Activated naive CD4-positive, alpha-beta T cell treated with anti-CD3 and anti-CD28 coated beads, Interleukin-2, amount 10 ng/mL, durations not matched to agents 7 days and 5 days (primary cell): ENCODE results near the gene CAMTA1.

Experiments
- CTCF ChIA-PET: fragments of 350-600 bp; sonication (Branson Sonifier 250); formaldehyde crosslinking; loops from one replicate; lab custom pipeline; 2021; ENCODE audit warnings: antibody characterized with exemption; lab: Charles Lee
- DNase-seq: peaks from one replicate; pipeline ENCODE4 v3.0.0-alpha.2; 2020
- H3K27ac Mint-ChIP-seq: one replicate; pipeline ENCODE4 v1.8.0; 2021; ENCODE audit warnings: mild to moderate bottlenecking, moderate library complexity, mixed read lengths
- H3K27me3 Mint-ChIP-seq: one replicate; pipeline ENCODE4 v1.8.0; 2021; ENCODE audit warnings: mild to moderate bottlenecking, mixed read lengths
- H3K36me3 Mint-ChIP-seq: one replicate; pipeline ENCODE4 v1.8.0; 2021; ENCODE audit warnings: mixed read lengths
- H3K4me1 Mint-ChIP-seq: one replicate; pipeline ENCODE4 v1.8.0; 2021; ENCODE audit warnings: mixed read lengths
- H3K4me3 Mint-ChIP-seq: one replicate; pipeline ENCODE4 v1.8.0; 2021; ENCODE audit warnings: mild to moderate bottlenecking, moderate library complexity, mixed read lengths
- H3K9me3 Mint-ChIP-seq: one replicate; pipeline ENCODE4 v1.8.0; 2021; ENCODE audit warnings: mixed read lengths

CAMTA1 gene

GRCh38 chr1:7172804-7173203 lies 387.6 kb downstream of the CAMTA1 start:
- CTCF ChIA-PET, result no interaction called here
- Mint-ChIP-seq H3K9me3 (peaks cover 12% of the 10 kb centered on the region), H3K36me3 (no peaks in the 10 kb centered on the region), H3K27me3 (peaks cover 19% of the 10 kb centered on the region), H3K4me3 (no peak overlapping the region), H3K4me1 (no peaks in the 10 kb centered on the region), H3K27ac (no peak overlapping the region)
- DNase-seq, result no peak

- DNase-seq, result no peak
- Mint-ChIP-seq H3K27ac (no peak overlapping the region), H3K27me3 (peaks cover 17% of the 10 kb centered on the region), H3K9me3 (peaks cover 18% of the 10 kb centered on the region), H3K4me3 (no peak overlapping the region), H3K4me1 (no peaks in the 10 kb centered on the region), H3K36me3 (no peaks in the 10 kb centered on the region)
- CTCF ChIA-PET, result no interaction called here
Observed at GRCh38 chr1:7174561-7174960, 389.3 kb downstream of the CAMTA1 start.

- no peak for DNase-seq
- no peak overlapping the region for H3K4me3 Mint-ChIP-seq
- H3K9me3 Mint-ChIP-seq, result peaks cover 18% of the 10 kb centered on the region
- CTCF ChIA-PET, result no interaction called here
- H3K27me3 Mint-ChIP-seq, result peaks cover 13% of the 10 kb centered on the region
- H3K36me3 Mint-ChIP-seq, result no peaks in the 10 kb centered on the region
- H3K27ac Mint-ChIP-seq, result no peak overlapping the region
- H3K4me1 Mint-ChIP-seq, result no peaks in the 10 kb centered on the region
Observed at GRCh38 chr1:7174980-7175906, 390.0 kb downstream of the CAMTA1 start.

- Mint-ChIP-seq H3K27ac (no peak overlapping the region), H3K36me3 (no peaks in the 10 kb centered on the region), H3K4me1 (no peaks in the 10 kb centered on the region), H3K4me3 (no peak overlapping the region), H3K9me3 (peaks cover 18% of the 10 kb centered on the region), H3K27me3 (peaks cover 9% of the 10 kb centered on the region)
- CTCF ChIA-PET, result no interaction called here
- no peak for DNase-seq
Observed at GRCh38 chr1:7177021-7177420, 391.8 kb downstream of the CAMTA1 start.

- Mint-ChIP-seq H3K36me3 (no peaks in the 10 kb centered on the region), H3K27ac (no peak overlapping the region), H3K4me1 (no peaks in the 10 kb centered on the region), H3K4me3 (no peak overlapping the region), H3K27me3 (peaks cover 5% of the 10 kb centered on the region), H3K9me3 (peaks cover 18% of the 10 kb centered on the region)
- DNase-seq, result no peak
- CTCF ChIA-PET, result no interaction called here
Observed at GRCh38 chr1:7177438-7178146, 392.3 kb downstream of the CAMTA1 start.

- DNase-seq, result no peak
- Mint-ChIP-seq H3K36me3 (no peaks in the 10 kb centered on the region), H3K4me3 (no peak overlapping the region), H3K9me3 (peaks cover 18% of the 10 kb centered on the region), H3K27ac (no peak overlapping the region), H3K4me1 (no peaks in the 10 kb centered on the region), H3K27me3 (no peaks in the 10 kb centered on the region)
- CTCF ChIA-PET, result no interaction called here
Observed at GRCh38 chr1:7178336-7178735, 393.1 kb downstream of the CAMTA1 start.

GRCh38 chr1:7178741-7179140 lies 393.5 kb downstream of the CAMTA1 start:
- Mint-ChIP-seq H3K4me3 (no peak overlapping the region), H3K36me3 (no peaks in the 10 kb centered on the region), H3K27me3 (no peaks in the 10 kb centered on the region), H3K4me1 (no peaks in the 10 kb centered on the region), H3K27ac (no peak overlapping the region), H3K9me3 (peaks cover 18% of the 10 kb centered on the region)
- CTCF ChIA-PET, result no interaction called here
- no peak for DNase-seq

GRCh38 chr1:7185721-7186120 lies 400.5 kb downstream of the CAMTA1 start:
- H3K27ac Mint-ChIP-seq, result no peak overlapping the region
- no peak overlapping the region for H3K4me3 Mint-ChIP-seq
- no peaks in the 10 kb centered on the region for H3K36me3 Mint-ChIP-seq
- H3K4me1 Mint-ChIP-seq, result no peaks in the 10 kb centered on the region
- H3K9me3 Mint-ChIP-seq, result no peaks in the 10 kb centered on the region
- DNase-seq, result no peak
- H3K27me3 Mint-ChIP-seq, result peaks cover 4% of the 10 kb centered on the region
- CTCF ChIA-PET, result no interaction called here

GRCh38 chr1:7186382-7187111 lies 401.3 kb downstream of the CAMTA1 start:
- Mint-ChIP-seq H3K9me3 (no peaks in the 10 kb centered on the region), H3K27me3 (peaks cover 4% of the 10 kb centered on the region), H3K36me3 (no peaks in the 10 kb centered on the region), H3K27ac (no peak overlapping the region), H3K4me3 (no peak overlapping the region), H3K4me1 (no peaks in the 10 kb centered on the region)
- CTCF ChIA-PET, result no interaction called here
- DNase-seq, result no peak

GRCh38 chr1:7187112-7187493 lies 401.8 kb downstream of the CAMTA1 start:
- Mint-ChIP-seq H3K27ac (no peak overlapping the region), H3K4me3 (no peak overlapping the region), H3K27me3 (peaks cover 5% of the 10 kb centered on the region), H3K4me1 (no peaks in the 10 kb centered on the region), H3K9me3 (no peaks in the 10 kb centered on the region), H3K36me3 (no peaks in the 10 kb centered on the region)
- CTCF ChIA-PET, result no interaction called here
- DNase-seq, result no peak

- no peak for DNase-seq
- peaks cover 9% of the 10 kb centered on the region for H3K27me3 Mint-ChIP-seq
- no peaks in the 10 kb centered on the region for H3K36me3 Mint-ChIP-seq
- H3K4me3 Mint-ChIP-seq, result no peak overlapping the region
- CTCF ChIA-PET, result no interaction called here
- no peak overlapping the region for H3K27ac Mint-ChIP-seq
- no peaks in the 10 kb centered on the region for H3K4me1 Mint-ChIP-seq
- H3K9me3 Mint-ChIP-seq, result no peaks in the 10 kb centered on the region
Observed at GRCh38 chr1:7190261-7190660, 405.0 kb downstream of the CAMTA1 start.

- Mint-ChIP-seq H3K27me3 (peaks cover 9% of the 10 kb centered on the region), H3K4me1 (no peaks in the 10 kb centered on the region), H3K27ac (no peak overlapping the region), H3K36me3 (no peaks in the 10 kb centered on the region), H3K4me3 (no peak overlapping the region), H3K9me3 (no peaks in the 10 kb centered on the region)
- CTCF ChIA-PET, result no interaction called here
- DNase-seq, result no peak
Observed at GRCh38 chr1:7192453-7192852, 407.2 kb downstream of the CAMTA1 start.

- no peaks in the 10 kb centered on the region for H3K9me3 Mint-ChIP-seq
- peaks cover 9% of the 10 kb centered on the region for H3K27me3 Mint-ChIP-seq
- H3K4me1 Mint-ChIP-seq, result no peaks in the 10 kb centered on the region
- no peak overlapping the region for H3K4me3 Mint-ChIP-seq
- no peaks in the 10 kb centered on the region for H3K36me3 Mint-ChIP-seq
- no peak overlapping the region for H3K27ac Mint-ChIP-seq
- CTCF ChIA-PET, result no interaction called here
- no peak for DNase-seq
Observed at GRCh38 chr1:7196036-7196911, 411.0 kb downstream of the CAMTA1 start.

GRCh38 chr1:7198664-7199063 lies 413.4 kb downstream of the CAMTA1 start:
- H3K9me3 Mint-ChIP-seq, result no peaks in the 10 kb centered on the region
- CTCF ChIA-PET, result no interaction called here
- no peak overlapping the region for H3K4me3 Mint-ChIP-seq
- no peaks in the 10 kb centered on the region for H3K4me1 Mint-ChIP-seq
- H3K27me3 Mint-ChIP-seq, result peaks cover 4% of the 10 kb centered on the region
- no peak overlapping the region for H3K27ac Mint-ChIP-seq
- H3K36me3 Mint-ChIP-seq, result no peaks in the 10 kb centered on the region
- no peak for DNase-seq
